HG03469 (cell line): ENCODE measurements around the gene LIPJ.

ENCODE experiments used
- ATAC-seq: cut with Tn5 transposase; IDR thresholded peaks from one replicate; pipeline ENCODE4 v1.9.1; 2021; ENCODE audit warnings: mild to moderate bottlenecking, moderate library complexity, moderate number of reproducible peaks; ENCODE audit not compliant: unreplicated experiment

Gene LIPJ

GRCh38 chr10:88586462-88586861 is at the start of gene LIPJ:
Gene LIPJ, plus strand, starts transcription at chr10:88586762. Its CDS starts 3,926 bp downstream, at chr10:88590688.
- no peak for ATAC-seq

GRCh38 chr10:88537322-88537721 is 49.2 kb upstream of the LIPJ start:
- ATAC-seq, result no peak

- ATAC-seq, result no peak
These were observed 48.5 kb upstream of the LIPJ start for GRCh38 chr10:88538048-88538447.

GRCh38 chr10:88540351-88540750 is 46.2 kb upstream of the LIPJ start:
- no peak for ATAC-seq

- no peak for ATAC-seq
These were observed 45.4 kb upstream of the LIPJ start for GRCh38 chr10:88541116-88541626.

GRCh38 chr10:88542522-88542921 is 44.0 kb upstream of the LIPJ start:
- no peak for ATAC-seq

GRCh38 chr10:88544140-88544870 is 42.3 kb upstream of the LIPJ start:
- no peak for ATAC-seq

- ATAC-seq, result no peak
These were observed 41.2 kb upstream of the LIPJ start for GRCh38 chr10:88545359-88545758.

GRCh38 chr10:88546497-88546896 is 40.1 kb upstream of the LIPJ start:
- no peak for ATAC-seq

- ATAC-seq, result no peak
These were observed 35.3 kb upstream of the LIPJ start for GRCh38 chr10:88551246-88551645.

- ATAC-seq, result peak; percentile 71
These were observed 33.3 kb upstream of the LIPJ start for GRCh38 chr10:88553116-88553752.

- ATAC-seq, result no peak
These were observed 31.2 kb upstream of the LIPJ start for GRCh38 chr10:88555190-88555908.

GRCh38 chr10:88557256-88557655 is 29.3 kb upstream of the LIPJ start:
- ATAC-seq, result no peak

GRCh38 chr10:88557658-88558057 is 28.9 kb upstream of the LIPJ start:
- no peak for ATAC-seq

GRCh38 chr10:88562152-88562551 is 24.4 kb upstream of the LIPJ start:
- no peak for ATAC-seq

- ATAC-seq, result no peak
These were observed 21.5 kb upstream of the LIPJ start for GRCh38 chr10:88565072-88565471.

- no peak for ATAC-seq
These were observed 4.2 kb upstream of the LIPJ start for GRCh38 chr10:88582411-88582805.

- ATAC-seq, result peak; percentile 39
These were observed 3.6 kb upstream of the LIPJ start, which contains the start of gene RNLS for GRCh38 chr10:88582806-88583583. Gene RNLS, minus strand, starts transcription at chr10:88583318.

GRCh38 chr10:88583584-88583957 is 3.0 kb upstream of the LIPJ start:
- no peak for ATAC-seq

- no peak for ATAC-seq
These were observed 5.8 kb downstream of the LIPJ start for GRCh38 chr10:88592381-88592780.

- ATAC-seq, result no peak
These were observed 6.3 kb downstream of the LIPJ start for GRCh38 chr10:88592906-88593305.
